Subcutaneous adipose tissue (tissue), 4 donors: ENCODE measurements around the gene THY1. TPM values are rescaled to one million over a fixed set of nuclear protein-coding genes. Genes with fewer than 3 reads are reported as not detected.

Source experiments
- total RNA-seq, 4 donors: library from RNA; depleted of rRNA; stranded (reverse); fragments of >200 nt; gene quantifications; one replicate each; pipeline ENCODE4 v1.1.0, GENCODE V29; 2016
- TF ChIP-seq, protein P1 (sequence below): fragments of 450-650 bp; IDR thresholded peaks from one replicate; pipeline ENCODE4 v1.5.1; 2016; ENCODE audit warnings: low read depth, mild to moderate bottlenecking, control low read depth, antibody characterized with exemption, moderate library complexity

The THY1 gene
- total RNA-seq, 4 donors from 2014 or later: 11.3 to 39.4 (median 22.1) TPM

DNA sequence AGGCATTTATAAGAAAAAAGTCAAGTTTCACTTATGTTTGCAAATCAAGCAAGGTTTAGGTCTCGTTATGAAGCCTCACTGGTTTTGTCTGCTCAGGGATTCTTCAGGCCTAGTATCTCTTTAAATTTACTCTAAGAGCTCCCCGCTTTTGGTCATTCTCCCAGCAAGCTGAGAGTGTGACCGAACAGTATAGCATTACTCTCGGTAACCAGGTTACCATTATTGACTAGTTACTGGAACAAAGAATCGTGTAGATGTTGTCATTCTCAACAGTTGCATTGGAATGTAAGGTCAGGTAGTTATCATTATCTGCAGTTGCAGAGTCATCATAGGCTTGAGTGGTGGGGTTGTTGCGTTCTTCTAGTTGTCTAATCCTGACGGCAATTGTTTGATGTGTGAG lies 31.7 kb downstream of the THY1 start:
- TF ChIP-seq, protein P1, sequence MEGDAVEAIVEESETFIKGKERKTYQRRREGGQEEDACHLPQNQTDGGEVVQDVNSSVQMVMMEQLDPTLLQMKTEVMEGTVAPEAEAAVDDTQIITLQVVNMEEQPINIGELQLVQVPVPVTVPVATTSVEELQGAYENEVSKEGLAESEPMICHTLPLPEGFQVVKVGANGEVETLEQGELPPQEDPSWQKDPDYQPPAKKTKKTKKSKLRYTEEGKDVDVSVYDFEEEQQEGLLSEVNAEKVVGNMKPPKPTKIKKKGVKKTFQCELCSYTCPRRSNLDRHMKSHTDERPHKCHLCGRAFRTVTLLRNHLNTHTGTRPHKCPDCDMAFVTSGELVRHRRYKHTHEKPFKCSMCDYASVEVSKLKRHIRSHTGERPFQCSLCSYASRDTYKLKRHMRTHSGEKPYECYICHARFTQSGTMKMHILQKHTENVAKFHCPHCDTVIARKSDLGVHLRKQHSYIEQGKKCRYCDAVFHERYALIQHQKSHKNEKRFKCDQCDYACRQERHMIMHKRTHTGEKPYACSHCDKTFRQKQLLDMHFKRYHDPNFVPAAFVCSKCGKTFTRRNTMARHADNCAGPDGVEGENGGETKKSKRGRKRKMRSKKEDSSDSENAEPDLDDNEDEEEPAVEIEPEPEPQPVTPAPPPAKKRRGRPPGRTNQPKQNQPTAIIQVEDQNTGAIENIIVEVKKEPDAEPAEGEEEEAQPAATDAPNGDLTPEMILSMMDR: no peak

DNA sequence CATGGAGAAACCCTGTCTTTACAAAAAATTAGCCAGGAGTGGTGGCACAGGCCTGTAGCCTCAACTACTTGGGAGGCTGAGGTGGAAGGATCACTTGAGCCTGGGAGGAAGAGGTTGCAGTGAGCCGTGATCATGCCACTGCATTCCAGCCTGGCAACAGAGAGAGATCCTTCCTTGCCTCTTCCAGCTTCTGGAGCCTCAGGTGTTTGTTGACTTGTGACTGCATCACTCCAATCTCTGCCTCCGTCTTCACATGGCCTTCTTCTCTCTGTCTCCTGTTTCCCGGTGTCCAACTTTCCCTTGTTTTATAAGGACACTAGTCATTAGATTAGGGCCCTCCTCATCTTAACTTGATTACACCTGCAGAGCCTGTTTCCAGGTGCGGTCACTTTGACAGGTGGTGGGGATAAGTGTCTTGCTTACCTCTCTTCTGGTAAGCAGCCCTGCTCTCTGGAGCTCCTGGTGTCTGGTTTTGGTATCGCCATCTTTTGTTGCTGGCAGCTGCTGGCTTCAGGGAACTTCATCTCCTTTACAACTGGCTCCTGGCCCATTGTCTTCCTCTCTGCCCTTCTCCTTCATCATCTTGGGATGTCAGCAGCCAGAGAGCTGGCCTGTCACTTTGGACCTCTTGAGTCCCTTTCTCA lies 33.2 kb downstream of the THY1 start:
- TF ChIP-seq, protein P1: no peak

DNA sequence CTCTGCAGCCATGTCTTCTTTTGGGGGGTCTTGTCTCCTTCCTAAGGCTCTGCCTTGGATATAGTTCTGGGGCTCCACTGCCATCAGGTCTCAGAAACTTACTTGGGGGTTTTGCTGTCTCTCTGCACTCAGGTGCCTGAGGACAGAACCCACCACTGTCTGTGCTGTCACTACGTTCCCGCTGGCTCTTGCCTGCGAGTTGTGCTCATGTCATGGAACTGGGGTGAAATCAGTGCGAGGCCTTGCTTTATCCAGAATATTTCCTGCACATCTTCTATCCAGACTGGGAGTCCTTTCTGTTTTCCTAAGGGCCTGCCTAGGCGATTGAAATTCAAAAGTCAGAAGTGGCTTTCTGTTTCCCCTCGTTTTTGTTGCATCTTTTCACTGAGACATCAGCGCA lies 34.9 kb downstream of the THY1 start:
- TF ChIP-seq, protein P1: no peak

DNA sequence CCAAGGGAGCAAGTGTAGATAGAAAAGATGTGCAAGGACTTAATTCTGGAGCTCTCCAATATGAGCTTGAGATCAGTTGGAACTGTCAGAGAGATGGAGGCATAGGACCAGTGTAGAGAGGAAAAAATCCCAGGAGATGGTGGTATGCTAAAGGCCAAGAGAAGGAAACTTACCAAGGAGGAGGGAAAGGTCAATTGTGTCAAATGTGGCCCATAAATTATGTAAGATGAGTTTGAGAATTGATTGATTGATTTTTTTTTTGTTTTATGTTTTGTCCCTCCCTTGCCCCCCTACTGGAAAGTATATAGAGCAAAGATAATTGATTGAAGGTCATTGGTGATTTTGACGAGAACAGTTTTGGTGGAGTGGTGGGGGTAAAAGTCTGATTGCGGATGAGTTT lies 38.6 kb downstream of the THY1 start:
- TF ChIP-seq, protein P1: no peak

DNA sequence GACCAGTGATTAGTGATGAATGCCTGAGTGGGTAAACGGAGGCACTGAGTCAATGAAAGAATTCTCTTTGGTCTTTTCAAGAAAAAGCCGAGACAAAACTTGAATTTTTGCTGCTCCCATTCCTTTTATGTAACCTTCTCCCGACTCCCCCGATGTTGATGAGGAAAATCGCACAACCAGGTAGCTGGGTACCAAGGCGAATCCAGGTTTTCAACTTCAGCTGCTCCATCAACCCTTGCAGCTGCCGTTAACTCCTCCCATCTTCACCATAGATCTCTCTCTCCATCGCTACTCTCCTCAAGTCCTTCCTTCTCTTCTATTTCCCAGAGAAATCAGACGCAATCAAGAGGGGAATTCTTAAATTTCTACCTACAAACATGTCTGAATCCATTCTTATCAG lies 40.9 kb downstream of the THY1 start:
- TF ChIP-seq, protein P1: no peak

DNA sequence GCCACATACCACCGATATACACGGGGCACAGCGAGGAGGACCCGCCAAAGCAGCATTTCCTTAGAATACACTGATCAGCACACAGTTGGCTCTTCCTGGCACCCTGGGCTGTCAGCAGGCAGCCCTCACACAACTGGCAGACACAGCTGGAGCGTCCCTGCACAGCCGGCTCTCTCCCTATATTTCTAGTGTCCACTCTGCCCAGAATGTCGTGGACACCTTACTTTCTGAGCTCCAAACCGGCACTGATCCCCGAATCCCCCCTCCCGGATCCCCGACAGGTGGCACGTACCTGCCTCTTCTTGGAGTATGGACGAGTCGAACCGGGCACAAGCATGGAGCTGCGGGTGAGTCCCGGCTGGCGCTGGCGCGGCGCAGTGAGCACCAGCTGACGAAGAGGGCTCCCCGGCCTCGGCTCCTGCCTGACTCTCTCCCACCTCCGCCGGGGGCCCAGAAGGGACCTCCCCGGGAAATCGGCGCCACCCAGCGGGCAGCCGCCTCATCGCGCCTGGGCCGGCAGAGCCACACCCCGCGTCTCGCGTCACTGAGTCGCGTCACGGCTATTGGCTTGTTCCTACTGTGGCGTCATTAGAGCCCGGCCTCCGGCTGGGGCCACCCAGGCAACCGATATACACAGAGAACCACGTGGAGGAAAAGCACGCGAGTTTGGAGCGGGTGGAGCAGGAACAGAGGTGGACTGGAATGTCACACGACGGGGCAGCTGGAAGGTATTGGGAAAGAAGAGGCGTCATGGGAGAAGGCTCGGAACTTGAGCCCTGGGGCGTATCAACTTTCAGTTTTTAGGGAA lies 41.6 kb downstream of the THY1 start, which contains the start of gene USP2:
Gene USP2, minus strand, starts transcription at position 510 of the 808 bp plus-strand sequence. CDS start 8,210 bp downstream, outside the sequence.
- TF ChIP-seq, protein P1: no peak

DNA sequence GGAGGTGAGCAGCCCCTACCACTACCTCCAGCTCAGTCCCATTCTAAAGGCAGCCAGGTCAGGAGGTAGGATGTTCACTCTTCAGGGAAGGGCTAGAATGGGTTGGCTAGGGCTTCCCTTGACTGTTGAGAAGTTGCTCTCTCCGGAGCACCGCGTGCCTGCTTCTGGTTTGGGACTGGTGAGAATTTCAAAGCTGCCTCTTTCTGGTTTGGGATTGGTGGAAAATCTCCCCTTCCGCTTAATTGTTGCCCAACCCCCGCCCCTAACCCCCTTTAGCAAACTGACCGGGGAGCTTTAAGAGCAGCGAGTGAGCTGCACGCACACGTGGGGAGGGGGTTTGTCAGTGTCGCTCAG lies 42.2 kb downstream of the THY1 start:
- TF ChIP-seq, protein P1: no peak
